H9 (cell line): ENCODE data around the gene STARD10. TPM values are rescaled to one million over a fixed set of nuclear protein-coding genes. Genes with fewer than 3 reads are reported as not detected.

Source experiments
- DNase-seq: peaks from one replicate; pipeline ENCODE4 v3.0.0-alpha.2; 2017
- H2AFZ ChIP-seq: one replicate; pipeline ENCODE4 v1.6.1; 2013; ENCODE audit warnings: mild to moderate bottlenecking, low read length, control low read depth, moderate library complexity
- H2AK5ac ChIP-seq: 2 replicates; pipeline ENCODE4 v1.6.1; 2013; ENCODE audit warnings: low read length, control low read depth, mixed read lengths; ENCODE audit not compliant: insufficient read length
- H2BK120ac ChIP-seq: one replicate; pipeline ENCODE4 v1.6.1; 2013; ENCODE audit warnings: low read depth, mild to moderate bottlenecking, low read length, control low read depth, inconsistent platforms; ENCODE audit not compliant: poor library complexity, severe bottlenecking
- H2BK12ac ChIP-seq: 2 replicates; pipeline ENCODE4 v1.6.1; 2013; ENCODE audit warnings: low read length, control low read depth, mixed read lengths, low read depth; ENCODE audit not compliant: insufficient read length
- H2BK15ac ChIP-seq: 2 replicates; pipeline ENCODE4 v1.6.1; 2013; ENCODE audit warnings: low read depth, low read length, control low read depth
- H2BK20ac ChIP-seq: one replicate; pipeline ENCODE4 v1.6.1; 2013; ENCODE audit warnings: low read depth, mild to moderate bottlenecking, low read length, control low read depth, inconsistent platforms; ENCODE audit not compliant: poor library complexity, severe bottlenecking
- H2BK5ac ChIP-seq: 2 replicates; pipeline ENCODE4 v1.6.1; 2013; ENCODE audit warnings: low read length, control low read depth, mixed read lengths; ENCODE audit not compliant: insufficient read length
- H3K14ac ChIP-seq: 2 replicates; pipeline ENCODE4 v1.6.1; 2013; ENCODE audit warnings: low read length, control low read depth; ENCODE audit not compliant: insufficient read depth
- H3K18ac ChIP-seq: 2 replicates; pipeline ENCODE4 v1.6.1; 2013; ENCODE audit warnings: low read depth, mild to moderate bottlenecking, mixed read lengths, low read length, control low read depth; ENCODE audit not compliant: insufficient read length
- H3K23ac ChIP-seq: 2 replicates; pipeline ENCODE4 v1.6.1; 2013; ENCODE audit warnings: low read length, control low read depth, mixed read lengths, low read depth; ENCODE audit not compliant: insufficient read length
- H3K23me2 ChIP-seq: 2 replicates; pipeline ENCODE4 v1.6.1; 2013; ENCODE audit warnings: low read depth, mild to moderate bottlenecking, mixed read lengths, low read length, control low read depth; ENCODE audit not compliant: insufficient read length, poor library complexity, severe bottlenecking
- H3K27ac ChIP-seq: 2 replicates; pipeline ENCODE4 v1.5.1; 2013; ENCODE audit warnings: low read length, control low read depth, mixed read lengths, low read depth; ENCODE audit not compliant: insufficient read length
- H3K27me3 ChIP-seq: 2 replicates; pipeline ENCODE4 v1.6.1; 2013; ENCODE audit warnings: low read length, control low read depth, inconsistent platforms; ENCODE audit not compliant: insufficient read depth
- H3K4ac ChIP-seq: 2 replicates; pipeline ENCODE4 v1.6.1; 2013; ENCODE audit warnings: low read depth, mild to moderate bottlenecking, control low read depth, inconsistent platforms, low read length, moderate library complexity
- H3K4me1 ChIP-seq: 2 replicates; pipeline ENCODE4 v1.6.1; 2013; ENCODE audit warnings: low read length, control low read depth, inconsistent platforms; ENCODE audit not compliant: insufficient read depth
- H3K4me2 ChIP-seq: 2 replicates; pipeline ENCODE4 v1.6.1; 2013; ENCODE audit warnings: low read length, control low read depth, mixed read lengths; ENCODE audit not compliant: insufficient read length, insufficient read depth
- H3K56ac ChIP-seq: 2 replicates; pipeline ENCODE4 v1.6.1; 2013; ENCODE audit warnings: low read depth, mild to moderate bottlenecking, mixed read lengths, low read length, control low read depth; ENCODE audit not compliant: insufficient read length
- H3K79me1 ChIP-seq: 2 replicates; pipeline ENCODE4 v1.6.1; 2013; ENCODE audit warnings: low read depth, mild to moderate bottlenecking, moderate library complexity, low read length, control low read depth, inconsistent platforms; ENCODE audit not compliant: insufficient read depth, poor library complexity, severe bottlenecking
- H3K79me2 ChIP-seq: 2 replicates; pipeline ENCODE4 v1.6.1; 2013; ENCODE audit warnings: low read length, control low read depth, inconsistent platforms; ENCODE audit not compliant: insufficient read depth
- H3K9ac ChIP-seq: 2 replicates; pipeline ENCODE4 v1.6.1; 2013; ENCODE audit warnings: low read length, control low read depth, mixed read lengths; ENCODE audit not compliant: insufficient read length; ENCODE audit errors: extremely low read depth
- H3K9me3 ChIP-seq: one replicate; pipeline ENCODE4 v1.6.1; 2013; ENCODE audit warnings: low read depth, low read length, inconsistent platforms; ENCODE audit not compliant: control insufficient read depth
- H3T11ph ChIP-seq: one replicate; pipeline ENCODE4 v1.6.1; 2013; ENCODE audit warnings: mild to moderate bottlenecking, low read length, control low read depth, inconsistent platforms
- H4K20me1 ChIP-seq: one replicate; pipeline ENCODE4 v1.6.1; 2013; ENCODE audit not compliant: control insufficient read depth, insufficient read length, insufficient read depth
- H4K5ac ChIP-seq: 2 replicates; pipeline ENCODE4 v1.6.1; 2013; ENCODE audit warnings: low read depth, mild to moderate bottlenecking, mixed read lengths, low read length, control low read depth; ENCODE audit not compliant: insufficient read length
- H4K8ac ChIP-seq: replicated peaks from 2 replicates; pipeline ENCODE4 v1.6.1; 2013; ENCODE audit warnings: low read length, control low read depth, mixed read lengths, low read depth; ENCODE audit not compliant: insufficient read length
- H4K91ac ChIP-seq: 2 replicates; pipeline ENCODE4 v1.6.1; 2013; ENCODE audit warnings: low read depth, mild to moderate bottlenecking, moderate library complexity, mixed read lengths, low read length, control low read depth; ENCODE audit not compliant: insufficient read length
- H3K27ac Mint-ChIP-seq, 3 experiments: 2 replicates in 2 of 3; 3 replicates in 1 of 3; pipeline ENCODE4 v1.8.0; 2020 to 2021; ENCODE audit warnings: mixed read lengths in 3 of 3, mild to moderate bottlenecking in 1 of 3, moderate library complexity in 1 of 3
- H3K27me3 Mint-ChIP-seq: 2 replicates; pipeline ENCODE4 v1.8.0; 2021; ENCODE audit warnings: low read depth, mild to moderate bottlenecking, moderate library complexity, mixed read lengths
- H3K36me3 Mint-ChIP-seq, 3 experiments: 2 replicates in 2 of 3; 3 replicates in 1 of 3; pipeline ENCODE4 v1.8.0; 2020 to 2021; ENCODE audit warnings: low read depth in 3 of 3, mixed read lengths in 3 of 3; ENCODE audit not compliant: insufficient read depth in 1 of 3
- H3K4me1 Mint-ChIP-seq, 2 experiments: 2 replicates each; pipeline ENCODE4 v1.8.0; 2020; ENCODE audit warnings: mixed read lengths in 2 of 2
- H3K4me3 Mint-ChIP-seq, 2 experiments: 2 replicates in 1 of 2; 3 replicates in 1 of 2; pipeline ENCODE4 v1.8.0; 2020 to 2021; ENCODE audit warnings: mild to moderate bottlenecking in 2 of 2, mixed read lengths in 2 of 2, moderate library complexity in 1 of 2
- H3K9me3 Mint-ChIP-seq, 2 experiments: 2 replicates in 1 of 2; 3 replicates in 1 of 2; pipeline ENCODE4 v1.8.0; 2020; ENCODE audit warnings: mild to moderate bottlenecking in 2 of 2, mixed read lengths in 2 of 2, moderate library complexity in 1 of 2
- CTCF ChIP-seq: fragments of 200-600 bp; sonication (generic); conservative IDR thresholded peaks from 3 replicates; pipeline ENCODE4 v1.8.0; 2021; ENCODE audit warnings: antibody characterized with exemption, mild to moderate bottlenecking
- WGBS: extraction: QIAGEN DNeasy Blood & Tissue Kit; methylation state at CpG from one replicate; pipeline ENCODE4 v1.1.7; 2013; ENCODE audit warnings: missing lambda C conversion rate, low lambda C conversion rate, mixed read lengths; ENCODE audit not compliant: insufficient read length; ENCODE audit errors: extremely low coverage; 5-methylcytosine and 5-hydroxymethylcytosine counted together
- total RNA-seq: library from RNA; stranded (reverse); gene quantifications from 2 replicates; pipeline ENCODE4 v1.2.1, GENCODE V29; 2021

The STARD10 gene
- total RNA-seq, 1 experiment from 2014 or later, result 24.4 TPM

GRCh38 chr11:72725724-72726028, 68.2 kb downstream of the STARD10 start:
- peaks cover 28 to 34% of the 10 kb centered on the region in 2 experiments for H3K4me1 Mint-ChIP-seq
- Histone ChIP-seq H3K27ac (no peak overlapping the region), H3K4me1 (no peaks in the 10 kb centered on the region; the same call in 1 of the 2 replicates)

More at GRCh38 chr11:72725724-72726028, 68.2 kb downstream of the STARD10 start:
- Histone ChIP-seq H2BK20ac (no peak overlapping the region), H4K5ac (no peak overlapping the region), H3K27me3 (no peaks in the 10 kb centered on the region), H2BK15ac (no peak overlapping the region), H3K4ac (no peak overlapping the region), H3K23ac (no peak overlapping the region), H2AK5ac (no peak overlapping the region), H3K79me2 (peaks cover 9% of the 10 kb centered on the region; the same call in 1 of the 2 replicates), H3K56ac (no peak overlapping the region), H3K18ac (no peak overlapping the region), H2AFZ (no peak overlapping the region), H2BK120ac (no peak overlapping the region), H3K79me1 (peaks cover 8% of the 10 kb centered on the region), H2BK12ac (no peak overlapping the region), H4K8ac (no peak overlapping the region), H3K23me2 (no peaks in the 10 kb centered on the region), H3K9ac (no peak overlapping the region), H3K14ac (no peak overlapping the region), H4K20me1 (peaks cover 3% of the 10 kb centered on the region), H3K4me2 (no peak overlapping the region), H3T11ph (no peak overlapping the region), H2BK5ac (no peak overlapping the region), H4K91ac (no peak overlapping the region), H3K9me3 (no peaks in the 10 kb centered on the region)
- Mint-ChIP-seq H3K9me3 (no peaks in the 10 kb centered on the region; a peak in 1 of 5 replicates), H3K36me3 (peaks cover 6 to 10% (median 10%) of the 10 kb centered on the region in 3 experiments; a peak in 5 of 7 replicates), H3K4me3 (no peak overlapping the region), H3K27ac (peak overlapping the region; percentile 80 to 86 (median 82); a peak in 6 of 7 replicates), H3K27me3 (no peaks in the 10 kb centered on the region)
- WGBS, result no CpG with 5 or more reads among the region's 4 CpGs
- DNase-seq, result no peak
- no peak for TF ChIP-seq CTCF
